Stimulated activated CD4-positive, alpha-beta T cell treated with anti-CD3 and anti-CD28 coated beads, Interleukin-15, amount 100 ng/mL, for 48 hours (primary cell): ENCODE data around the gene ARL6.

Source experiments
- DNase-seq, 2 donors: peaks; one replicate each; pipeline ENCODE4 v3.0.0-alpha.2; 2020; ENCODE audit warnings: low read depth in 2 of 2

ARL6 gene, protein sequence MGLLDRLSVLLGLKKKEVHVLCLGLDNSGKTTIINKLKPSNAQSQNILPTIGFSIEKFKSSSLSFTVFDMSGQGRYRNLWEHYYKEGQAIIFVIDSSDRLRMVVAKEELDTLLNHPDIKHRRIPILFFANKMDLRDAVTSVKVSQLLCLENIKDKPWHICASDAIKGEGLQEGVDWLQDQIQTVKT

GRCh38 chr3:97764407-97765238 is at the start of gene ARL6:
Gene ARL6 (plus strand): TSS chr3:97764758. CDS start chr3:97768108, 3,350 bp downstream.
- peak; percentile 52 to 66 for DNase-seq

GRCh38 chr3:97719156-97719821 is 45.3 kb upstream of the ARL6 start:
- peak; percentile 20 to 35 for DNase-seq

DNA sequence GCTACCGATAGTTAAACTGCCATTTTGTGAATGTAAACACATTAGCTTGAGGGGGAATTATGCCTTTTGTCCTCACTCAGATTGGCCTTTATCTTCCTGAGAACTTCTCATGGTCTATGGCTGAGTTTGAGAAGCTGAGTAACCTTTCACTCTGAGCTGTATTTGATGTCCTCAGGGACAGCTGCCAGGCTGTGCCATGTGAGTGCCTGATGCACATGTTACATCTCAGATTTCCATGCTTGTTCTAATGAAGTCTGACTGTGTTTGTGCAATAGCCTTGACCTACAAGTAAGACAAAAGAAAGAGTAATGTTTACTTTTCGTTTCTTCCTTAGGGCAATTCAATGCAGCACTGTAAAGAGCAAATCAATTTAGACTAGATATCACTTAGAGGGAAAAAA is 44.1 kb upstream of the ARL6 start:
- DNase-seq = no peak

DNA sequence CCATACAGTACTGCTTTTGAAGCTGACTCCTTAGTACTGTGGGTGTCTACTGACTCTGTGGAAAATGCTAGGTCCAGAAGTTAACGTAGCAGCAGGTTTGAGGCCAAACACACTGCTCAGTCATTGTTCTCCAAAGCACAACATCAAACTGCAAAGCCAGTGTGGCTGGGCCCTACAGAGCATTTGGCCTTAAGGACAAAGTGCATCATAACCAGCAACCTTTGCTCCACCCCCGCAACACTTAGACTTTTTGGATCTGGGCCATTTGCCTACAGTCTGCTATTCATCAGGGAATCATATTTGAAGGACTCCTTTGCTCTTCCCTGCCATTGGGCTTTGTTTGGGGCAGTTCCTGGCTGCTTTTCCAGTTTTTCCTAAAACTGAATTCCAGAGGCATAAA is 43.1 kb upstream of the ARL6 start:
- DNase-seq = no peak

GRCh38 chr3:97736928-97737327 is 27.6 kb upstream of the ARL6 start:
- no peak for DNase-seq

DNA sequence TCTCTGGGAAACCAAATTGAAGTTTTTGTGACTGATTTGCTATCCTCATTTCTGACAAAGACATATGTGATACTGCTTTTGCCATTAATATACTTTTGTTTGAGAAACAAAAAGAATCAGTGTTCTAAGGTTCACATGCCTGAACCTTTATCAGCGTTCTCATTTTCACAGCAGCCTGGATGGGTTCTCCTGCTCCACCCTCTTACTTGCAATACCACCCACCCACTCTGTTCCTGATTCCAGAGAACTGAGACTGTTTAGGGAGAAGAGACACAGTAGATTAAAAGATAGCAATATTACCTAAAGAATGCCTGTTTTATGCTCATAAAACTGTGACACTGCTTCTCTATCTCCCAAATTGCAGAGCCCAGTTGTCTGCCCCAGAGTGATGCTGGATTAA is 25.8 kb upstream of the ARL6 start:
- DNase-seq = no peak

DNA sequence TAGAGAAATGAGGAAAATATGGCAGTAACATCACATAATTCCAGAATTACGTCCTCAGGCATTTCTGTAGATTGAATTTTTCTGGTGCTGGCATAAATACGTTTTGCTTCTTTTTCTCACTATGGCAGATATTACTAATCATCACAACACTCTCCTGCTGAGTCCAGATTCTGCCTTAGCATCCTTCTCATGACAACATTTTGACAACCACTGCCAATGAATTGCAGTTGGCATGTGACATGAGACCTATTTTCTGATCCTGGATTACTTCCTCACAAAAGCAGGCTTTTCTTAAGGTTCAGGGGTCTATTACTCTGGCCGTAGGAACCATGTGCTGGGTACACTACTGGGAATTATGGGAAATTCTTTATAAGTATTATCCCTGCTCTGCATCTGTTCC is 22.5 kb upstream of the ARL6 start:
- no peak for DNase-seq

DNA sequence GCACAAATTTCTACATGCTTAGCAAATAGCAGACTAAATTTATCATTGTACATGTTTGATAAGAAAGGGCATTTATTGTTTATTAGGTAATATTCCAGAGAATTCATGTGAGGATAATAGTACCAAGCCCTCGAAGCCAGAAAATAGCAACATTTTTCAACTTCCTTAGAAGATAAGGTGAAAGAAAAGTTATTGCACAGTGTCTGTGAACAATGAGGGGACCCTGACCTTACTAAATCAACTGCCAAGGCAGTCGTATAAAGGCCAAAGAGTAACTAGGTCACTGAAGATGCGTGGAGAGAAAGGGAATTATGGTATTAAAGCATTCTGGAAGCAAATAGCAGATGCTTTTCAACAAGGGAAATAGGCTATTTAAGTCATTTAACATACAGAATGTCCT is 20.3 kb upstream of the ARL6 start:
- DNase-seq = no peak

GRCh38 chr3:97763586-97764406 is 762 bp upstream of the ARL6 start:
- no peak for DNase-seq

DNA sequence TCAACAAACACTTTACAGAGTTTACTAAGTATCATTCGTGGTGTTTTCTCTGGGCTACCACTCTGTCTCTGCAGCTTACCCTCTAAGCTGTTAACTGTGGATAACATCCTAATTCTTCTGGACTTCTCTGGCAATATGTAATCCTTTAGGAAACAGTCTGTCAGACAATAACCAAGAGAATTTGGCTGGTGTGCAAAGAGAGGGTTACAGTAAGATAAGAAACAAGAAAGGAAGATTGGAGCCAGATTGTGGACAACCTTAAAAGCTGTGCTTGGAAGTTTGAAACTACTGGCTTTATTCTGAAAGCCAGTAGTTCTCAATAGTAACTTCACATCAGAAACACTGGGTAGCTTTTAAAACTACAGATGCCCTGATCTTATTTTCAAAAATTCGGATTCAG is 778 bp downstream of the ARL6 start:
- DNase-seq = no peak

GRCh38 chr3:97772926-97773325 is 8.4 kb downstream of the ARL6 start:
- no peak for DNase-seq

DNA sequence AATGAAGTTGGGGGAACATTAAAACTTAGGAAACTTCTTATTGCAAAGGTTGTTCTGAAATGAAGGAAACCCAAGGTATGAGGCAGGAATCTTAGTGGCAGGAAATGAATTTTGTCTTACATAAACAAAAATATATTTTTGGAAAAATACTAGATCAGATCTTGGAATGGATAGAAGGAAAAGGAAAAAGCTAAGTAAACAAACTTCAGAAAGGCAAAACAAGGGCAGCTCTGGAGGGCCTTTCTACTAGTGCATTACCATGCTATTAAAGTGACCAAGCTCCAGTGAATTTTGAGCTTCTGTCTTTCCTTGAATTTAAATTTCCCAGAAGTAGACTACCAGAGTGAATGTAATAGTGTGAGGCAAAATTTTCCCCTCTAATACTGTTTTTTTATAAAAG is 13.6 kb downstream of the ARL6 start:
- no peak for DNase-seq

GRCh38 chr3:97793420-97794019 is 29.0 kb downstream of the ARL6 start:
- DNase-seq = no peak

- no peak for DNase-seq
Measured at GRCh38 chr3:97795951-97796350, 31.4 kb downstream of the ARL6 start.

DNA sequence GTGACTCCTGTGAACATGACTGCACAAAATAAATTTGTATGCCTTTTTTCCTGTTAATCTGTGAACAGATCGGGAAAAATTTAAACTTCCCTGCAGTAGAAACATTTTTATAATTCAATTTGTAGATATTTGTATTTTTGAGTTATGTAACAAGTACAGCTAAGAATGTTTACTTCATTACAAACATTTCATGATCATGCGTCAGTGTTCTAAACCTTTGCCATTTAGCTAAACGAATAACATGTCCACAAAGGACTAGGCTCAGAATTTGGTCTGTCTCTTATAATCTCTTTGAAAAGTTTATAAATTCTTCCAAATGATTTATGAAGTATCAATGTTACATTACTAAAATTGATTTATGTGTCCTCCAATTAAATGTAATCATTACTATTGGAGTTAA is 39.9 kb downstream of the ARL6 start:
- DNase-seq = no peak

DNA sequence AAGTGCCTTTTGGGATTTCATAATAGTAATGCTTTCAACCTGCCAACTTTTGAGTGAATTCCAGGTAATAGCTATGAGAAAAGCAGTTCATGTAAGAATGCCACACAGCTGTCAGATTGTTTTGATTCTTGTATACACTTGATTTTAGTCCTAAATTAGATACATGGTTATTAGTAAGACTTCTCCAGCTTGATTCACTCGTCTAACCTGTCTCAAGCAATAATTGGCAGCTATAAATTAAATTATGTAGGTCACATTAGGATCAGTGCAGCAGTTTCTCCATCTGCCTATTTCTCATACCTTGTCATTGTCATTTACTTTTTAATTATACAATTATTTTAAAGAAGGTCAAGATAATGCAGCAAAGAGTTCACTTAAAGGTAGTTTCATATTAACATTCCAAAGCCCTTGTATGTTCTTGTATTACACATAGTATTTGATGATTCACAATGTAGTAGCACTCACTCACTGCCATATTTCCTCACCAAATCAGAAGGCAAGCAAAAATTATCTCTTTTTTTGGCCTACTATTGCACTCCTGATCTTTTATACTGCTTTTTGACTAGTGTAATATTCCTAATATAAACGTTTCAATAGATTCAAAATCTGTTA is 46.3 kb downstream of the ARL6 start:
- DNase-seq = no peak

DNA sequence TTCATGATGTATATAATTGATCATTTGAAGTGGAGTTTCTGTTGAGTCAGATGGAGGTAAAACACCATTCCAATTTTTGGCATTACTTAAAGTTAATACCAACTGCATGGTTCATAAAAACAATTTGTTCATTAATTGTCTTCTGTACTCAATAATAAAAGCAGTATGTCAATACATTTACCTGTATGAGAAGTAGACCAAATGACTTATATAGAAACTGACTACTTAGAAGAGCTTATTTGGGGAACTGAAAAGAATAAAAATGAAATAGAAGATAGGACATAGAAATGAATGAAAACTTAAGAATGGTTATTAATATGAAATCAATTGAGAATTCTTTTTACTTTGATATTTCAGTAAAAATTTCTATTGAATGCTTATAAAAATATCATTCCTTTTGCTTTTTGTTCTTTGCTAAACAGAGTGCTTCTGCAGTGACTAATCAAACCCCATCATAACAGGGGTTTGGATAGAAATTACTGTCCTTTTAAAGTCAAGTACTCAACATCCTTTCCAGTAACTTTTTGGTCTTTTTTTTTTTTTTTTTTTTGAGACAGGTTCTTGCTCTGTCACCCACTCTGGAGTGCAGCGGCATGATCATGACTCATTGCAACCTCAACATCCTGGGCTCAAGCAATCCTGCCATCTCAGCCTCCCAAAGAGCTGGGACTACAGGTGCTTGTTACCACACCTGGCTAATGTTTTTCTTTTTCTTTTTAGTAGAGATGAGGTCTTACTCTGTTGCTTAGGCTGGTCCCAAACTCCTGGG is 50.8 kb downstream of the ARL6 start:
- peak in 1 of 2 donors; percentile 9 for DNase-seq

GRCh38 chr3:97816811-97817210 is 52.3 kb downstream of the ARL6 start:
- no peak for DNase-seq

- no peak for DNase-seq
Measured at GRCh38 chr3:97817965-97818364, 53.4 kb downstream of the ARL6 start.

GRCh38 chr3:97820780-97821179 is 56.2 kb downstream of the ARL6 start:
- DNase-seq = no peak
